Measurements from ENCODE around the gene SAFB2.

GRCh38 chr19:5590151-5590864, 32.3 kb downstream of the SAFB2 start:
- TF ChIP-seq CTCF (IDR thresholded peaks at IDR 0.05) (no peak), POLR2A (IDR thresholded peaks at IDR 0.05) (no peak), EP300 (IDR thresholded peaks at IDR 0.05; ENCODE audit: low read depth) (no peak)
